ENCODE data around the gene ZNF14. TPM values are rescaled to one million over a fixed set of nuclear protein-coding genes. Genes with fewer than 3 reads are reported as not detected.
"Not testable (repeated sequence)": the region's sequence is repeated elsewhere in the genome, so short reads cannot be mapped to it uniquely, and the experiment has no call there.

The ZNF14 gene
- total RNA-seq, 2 donors from 2014 or later, result 4.6 to 4.7 TPM

DNA sequence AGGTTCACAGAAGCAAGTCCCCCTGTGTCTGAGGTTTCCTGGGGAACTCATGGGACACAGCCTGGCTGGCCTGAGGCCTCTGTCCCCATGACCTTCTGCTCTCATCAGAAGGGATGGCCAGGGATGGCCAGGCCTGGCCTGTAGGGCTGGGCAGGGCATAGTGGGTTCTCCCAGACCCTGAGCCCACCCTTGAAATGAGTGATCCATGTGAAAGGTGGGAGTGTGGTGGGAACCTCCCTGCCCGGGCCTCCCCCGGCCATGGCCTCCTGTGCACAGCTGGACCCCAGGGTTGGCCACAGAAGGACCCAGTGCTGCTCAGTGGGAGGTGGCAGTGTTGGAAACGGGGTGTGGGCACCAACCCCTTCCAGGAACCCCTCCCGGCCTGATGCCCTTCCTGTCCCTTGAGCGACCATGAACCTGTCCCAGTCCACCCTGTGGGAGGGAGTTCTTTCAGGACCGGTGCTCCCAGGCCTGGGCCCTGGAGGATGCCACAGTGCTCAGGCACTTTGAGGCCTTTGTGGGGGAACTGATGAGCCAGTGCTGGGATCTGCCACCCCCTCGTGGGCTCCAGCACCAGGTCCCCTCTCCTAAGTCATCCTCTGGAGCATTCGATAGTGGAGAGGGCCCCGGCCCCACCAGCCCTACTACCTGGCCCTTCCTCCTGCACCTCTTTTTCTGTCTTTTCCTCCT, 15.5 kb upstream of the ZNF14 start:
- DNase-seq (no peak), ATAC-seq (no peak)
- intact Hi-C loops (cut with DNase I), result no loop called here

DNA sequence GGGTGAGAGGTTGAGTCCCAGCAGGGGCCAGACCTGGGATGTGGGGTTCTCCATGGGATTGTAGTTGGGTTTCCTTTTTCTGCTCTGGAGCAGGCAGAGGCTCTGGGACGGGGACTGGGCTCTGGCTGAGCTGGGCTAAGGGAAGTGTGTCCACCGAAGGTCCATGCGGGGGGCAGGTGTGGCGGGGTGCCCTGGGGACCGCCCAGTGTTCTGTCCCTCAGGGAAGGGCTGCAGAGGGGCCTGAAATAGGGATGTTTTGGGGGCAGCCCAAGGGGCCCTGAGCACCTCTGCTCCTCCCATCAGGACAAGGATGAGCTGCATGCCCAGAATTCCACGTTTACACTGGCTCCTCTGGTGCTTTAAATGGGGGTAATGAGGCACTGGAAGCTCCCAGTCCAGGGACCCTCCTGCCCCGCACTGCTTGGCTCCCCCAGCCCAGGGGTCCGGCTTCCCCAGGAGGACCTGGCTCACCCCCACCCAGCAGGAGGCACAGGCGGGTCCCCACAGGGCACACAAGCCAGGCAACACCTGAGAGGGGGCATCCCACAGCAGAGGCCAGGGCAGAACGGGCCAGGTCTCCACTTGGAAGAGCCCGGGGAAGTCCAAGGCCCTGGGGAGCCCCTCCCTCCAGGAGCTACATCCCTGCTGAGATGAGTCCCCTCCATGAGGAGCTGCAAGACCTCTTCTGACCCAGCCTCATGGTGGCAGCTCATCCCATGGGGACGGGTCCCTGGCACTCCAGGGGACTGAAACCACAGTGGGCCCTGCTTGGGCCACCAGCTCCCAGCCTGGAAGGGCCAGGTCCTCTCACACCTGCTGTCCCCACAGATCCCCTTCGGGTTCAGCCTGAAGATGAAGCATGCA, 14.7 kb upstream of the ZNF14 start:
- intact Hi-C loops (cut with DNase I), result no loop called here
- DNase-seq (no peak), ATAC-seq (no peak)

DNA sequence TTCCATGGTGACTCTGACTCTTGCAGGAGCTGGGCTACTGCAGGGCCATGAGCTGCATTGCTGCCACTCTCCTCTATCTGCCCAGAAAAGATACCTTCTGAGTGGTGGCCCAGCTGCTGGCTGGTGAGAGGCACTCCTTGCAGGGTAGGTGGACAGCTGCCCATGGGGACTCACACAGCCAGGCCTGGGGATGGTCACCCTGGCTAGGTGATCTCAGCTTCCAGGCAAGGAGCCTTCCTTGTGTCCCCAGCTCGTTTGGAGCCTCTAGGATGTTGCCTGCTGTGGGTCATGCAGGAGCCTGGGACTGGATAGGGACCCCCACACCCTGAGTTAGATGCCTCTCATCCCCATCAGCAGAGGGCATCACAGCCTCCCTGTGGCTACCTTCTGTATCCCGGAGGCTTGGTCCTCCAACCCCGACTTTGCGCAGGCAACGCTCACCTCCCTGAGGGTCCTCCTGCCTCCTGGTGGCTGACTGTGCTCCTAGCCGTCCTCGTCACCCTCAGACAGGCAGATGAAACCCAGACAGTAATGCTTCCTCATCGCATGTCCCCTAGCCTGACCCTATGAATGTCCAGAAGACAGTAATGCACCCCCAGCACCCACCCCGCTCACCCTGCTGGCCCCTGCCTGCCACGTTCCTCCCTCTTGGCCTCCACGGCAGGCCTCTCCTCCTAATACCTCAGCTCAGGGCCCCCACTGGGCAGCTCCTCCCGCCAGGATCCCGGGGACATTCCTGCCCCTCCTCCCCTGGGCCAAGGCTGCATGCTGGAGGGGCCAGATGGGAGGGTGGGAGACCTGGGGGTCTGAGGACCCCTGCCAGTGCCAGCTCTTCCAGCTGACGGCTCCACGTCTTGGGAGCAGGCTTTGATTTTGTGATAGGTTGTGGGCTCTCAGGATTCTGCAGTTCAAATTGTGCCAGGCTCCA, 13.6 kb upstream of the ZNF14 start:
- intact Hi-C loops (cut with DNase I), result no loop called here
- ATAC-seq (no peak), DNase-seq (no peak)

DNA sequence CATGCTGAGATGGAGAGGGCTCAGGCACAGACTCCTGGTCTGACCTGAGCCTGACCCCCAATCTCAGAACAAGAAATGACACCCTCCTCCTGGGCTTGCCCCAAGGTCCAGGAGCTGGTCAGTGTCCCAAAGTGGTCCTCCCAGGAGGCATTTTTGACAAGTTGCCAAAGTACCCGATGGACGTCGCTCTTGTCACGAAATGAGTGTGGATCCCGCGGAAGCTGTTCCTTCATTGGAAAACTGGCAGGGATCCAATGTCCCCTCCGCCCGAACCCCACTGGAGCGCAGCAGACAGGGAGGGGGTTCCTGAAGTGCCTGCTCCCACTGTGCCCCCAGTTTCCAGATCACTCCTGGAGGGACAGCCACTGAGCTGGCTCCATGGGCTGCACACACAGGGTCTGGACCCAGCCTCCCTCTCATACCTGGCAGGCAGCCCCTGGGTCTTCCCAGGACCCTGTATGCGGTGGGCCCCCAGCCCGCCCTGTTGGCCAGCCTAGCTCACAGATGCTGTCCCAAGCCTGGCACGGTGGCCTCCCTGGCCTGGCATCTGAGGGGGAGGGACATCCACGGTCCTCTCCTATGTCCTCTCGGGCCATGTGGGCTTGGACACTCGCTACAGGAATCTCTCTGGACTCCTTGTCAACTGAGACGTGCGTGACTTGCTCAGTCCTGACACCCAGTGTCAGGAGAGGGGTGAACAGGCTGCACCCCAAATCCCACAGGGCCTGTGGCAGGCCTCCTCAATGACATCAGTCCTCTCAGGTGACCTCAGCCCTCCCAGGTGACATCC, 12.8 kb upstream of the ZNF14 start:
- DNase-seq, result no peak
- no peak for ATAC-seq
- intact Hi-C loops (cut with DNase I), result no loop called here

DNA sequence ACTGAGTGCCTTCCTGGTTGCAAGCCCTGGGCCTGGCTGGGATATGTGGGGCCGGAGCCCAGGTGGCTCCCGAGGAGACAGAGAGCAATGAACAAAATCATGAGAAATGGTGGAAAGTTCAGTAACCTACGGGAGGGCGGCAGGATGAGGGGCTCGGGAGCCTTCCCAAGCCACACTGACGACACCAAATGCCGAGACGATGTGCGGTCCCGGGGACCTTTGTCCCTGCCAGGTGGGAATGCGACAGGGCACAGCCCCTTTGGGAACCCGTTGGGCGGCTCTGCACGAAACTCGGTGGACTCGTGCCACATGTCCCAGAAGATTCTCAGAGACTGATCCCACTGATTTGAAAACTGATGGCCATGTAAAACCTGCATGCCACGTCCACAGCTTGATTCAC, 11.7 kb upstream of the ZNF14 start:
- ATAC-seq (no peak), DNase-seq (no peak)
- intact Hi-C loops (cut with DNase I), result no loop called here

DNA sequence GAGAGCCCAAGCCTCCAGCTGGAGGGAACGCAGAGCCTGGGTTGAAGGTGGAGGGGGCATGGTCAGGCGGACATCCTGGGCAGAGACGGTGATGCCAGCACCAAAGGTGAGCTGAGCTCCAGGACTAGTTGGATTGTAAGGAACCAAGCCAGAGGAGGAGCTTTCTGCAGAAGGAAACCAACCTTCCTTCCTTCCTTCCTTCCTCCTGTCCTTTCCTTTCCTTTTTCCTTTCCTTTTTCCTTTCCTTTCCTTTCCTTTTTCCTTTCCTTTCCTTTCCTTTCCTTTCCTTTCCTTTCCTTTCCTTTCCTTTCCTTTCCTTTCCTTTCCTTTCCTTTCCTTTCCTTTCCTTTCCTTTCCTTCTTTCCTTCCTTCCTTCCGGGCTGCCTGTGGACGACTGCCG, 11.0 kb upstream of the ZNF14 start:
- ATAC-seq; intact Hi-C loops (cut with DNase I): not testable (repeated sequence)

DNA sequence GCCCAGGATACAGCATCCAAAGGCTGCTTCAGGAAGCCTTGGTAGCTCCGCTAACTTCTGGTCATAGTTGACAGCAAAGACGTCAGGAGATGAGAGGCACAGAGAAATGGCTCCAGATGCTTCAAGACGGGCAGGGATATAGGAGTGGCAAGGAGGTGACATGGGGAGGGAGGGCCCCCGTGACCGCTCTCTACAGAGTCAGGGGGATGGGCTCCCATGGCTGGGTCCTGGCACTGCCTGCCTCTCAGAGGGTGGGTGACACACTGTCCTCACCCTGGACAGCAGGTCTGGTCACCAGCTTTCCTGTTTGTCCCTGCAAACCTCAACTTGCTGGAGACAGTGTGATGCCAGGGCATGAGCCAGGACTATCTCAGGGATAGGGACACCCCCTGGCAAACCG, 10.3 kb upstream of the ZNF14 start:
- DNase-seq (no peak), ATAC-seq (no peak)
- intact Hi-C loops (cut with DNase I), result no loop called here

More for the DNA sequence above, 11.0 kb upstream of the ZNF14 start:
- DNase-seq, result not testable (repeated sequence)

DNA sequence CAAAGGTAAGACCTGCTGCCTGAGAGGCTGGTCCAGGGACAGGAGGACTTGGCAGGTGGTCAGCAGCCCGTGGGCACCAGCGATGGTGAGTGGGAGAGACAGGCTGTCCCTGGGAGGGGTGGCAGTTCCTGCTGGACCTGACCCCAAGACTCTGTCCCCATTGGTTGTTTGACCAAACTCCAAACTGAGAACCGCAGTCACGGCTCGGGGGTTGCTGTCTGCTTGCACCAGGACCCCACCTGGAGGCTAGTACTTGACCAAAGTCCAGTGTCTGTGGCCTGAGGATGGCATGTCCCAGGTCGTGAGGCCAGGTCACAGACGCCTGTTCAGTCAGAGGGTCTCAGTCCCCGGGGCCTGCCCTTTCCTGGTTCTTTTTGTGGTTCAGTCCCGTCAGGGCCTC, 9.9 kb upstream of the ZNF14 start:
- ATAC-seq (no peak), DNase-seq (no peak)
- intact Hi-C loops (cut with DNase I), result no loop called here

DNA sequence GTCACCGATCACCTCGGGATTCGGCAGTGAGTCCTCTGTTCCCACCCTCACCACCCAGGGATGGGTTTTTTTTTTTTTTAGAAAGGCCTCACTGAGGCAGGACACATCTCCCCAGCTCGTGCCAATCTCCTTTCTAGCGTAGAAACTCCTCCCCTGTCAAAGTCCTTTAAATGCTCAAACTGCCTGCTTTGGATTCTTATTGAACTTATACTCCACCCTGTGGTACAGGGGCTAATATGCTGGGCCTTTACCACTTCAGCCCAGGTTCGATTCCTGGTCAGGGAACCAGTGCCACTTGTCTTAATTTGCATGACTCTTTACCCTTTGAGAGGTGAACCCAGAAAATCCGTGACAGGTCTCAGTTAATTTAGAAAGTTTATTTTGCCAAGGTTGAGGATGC, 8.3 kb upstream of the ZNF14 start:
- ATAC-seq (no peak), DNase-seq (no peak)
- intact Hi-C loops (cut with DNase I), result no loop called here

DNA sequence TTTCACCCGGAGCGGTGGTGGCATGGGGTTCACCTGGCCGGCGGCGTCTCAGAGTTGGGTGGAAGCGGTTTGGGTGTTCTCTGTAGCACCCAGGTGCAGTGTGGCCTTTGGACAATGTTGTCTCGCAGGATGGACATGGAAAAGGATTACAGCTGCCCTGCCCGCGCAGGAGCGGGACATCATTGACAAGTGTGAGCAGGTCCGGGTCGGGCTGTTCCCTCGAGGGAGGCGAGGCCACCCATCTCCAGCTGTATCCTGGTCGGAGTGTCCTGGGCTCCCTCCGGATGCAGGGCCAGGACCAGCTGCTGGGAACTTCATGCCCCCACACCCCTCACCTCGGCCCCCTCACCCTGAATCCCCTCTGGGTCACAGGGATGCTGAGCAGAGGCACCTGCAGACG, 7.8 kb upstream of the ZNF14 start:
- DNase-seq (no peak), ATAC-seq (no peak)
- intact Hi-C loops (cut with DNase I), result no loop called here

DNA sequence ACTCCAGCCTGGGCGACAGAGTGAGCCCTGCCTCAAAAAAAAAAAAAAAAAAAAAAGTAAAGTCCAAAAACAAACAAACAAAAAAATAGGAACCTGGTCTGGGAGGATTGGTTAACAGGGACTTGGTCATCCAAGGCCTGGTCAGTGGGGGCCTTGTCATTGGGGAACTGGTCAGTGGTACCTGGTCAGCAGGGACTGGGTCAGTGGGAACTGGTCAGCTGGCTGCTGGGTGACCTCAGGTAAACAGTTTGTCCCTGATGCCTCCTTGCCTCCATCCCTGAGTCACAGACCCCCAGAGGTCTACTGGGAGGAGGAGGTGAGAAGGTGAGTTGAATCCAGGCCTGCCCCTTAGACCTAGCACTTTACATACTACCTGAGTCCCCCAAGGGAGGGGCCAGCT, 5.7 kb upstream of the ZNF14 start:
- intact Hi-C loops (cut with DNase I), result no loop called here
- DNase-seq (no peak), ATAC-seq (no peak)

DNA sequence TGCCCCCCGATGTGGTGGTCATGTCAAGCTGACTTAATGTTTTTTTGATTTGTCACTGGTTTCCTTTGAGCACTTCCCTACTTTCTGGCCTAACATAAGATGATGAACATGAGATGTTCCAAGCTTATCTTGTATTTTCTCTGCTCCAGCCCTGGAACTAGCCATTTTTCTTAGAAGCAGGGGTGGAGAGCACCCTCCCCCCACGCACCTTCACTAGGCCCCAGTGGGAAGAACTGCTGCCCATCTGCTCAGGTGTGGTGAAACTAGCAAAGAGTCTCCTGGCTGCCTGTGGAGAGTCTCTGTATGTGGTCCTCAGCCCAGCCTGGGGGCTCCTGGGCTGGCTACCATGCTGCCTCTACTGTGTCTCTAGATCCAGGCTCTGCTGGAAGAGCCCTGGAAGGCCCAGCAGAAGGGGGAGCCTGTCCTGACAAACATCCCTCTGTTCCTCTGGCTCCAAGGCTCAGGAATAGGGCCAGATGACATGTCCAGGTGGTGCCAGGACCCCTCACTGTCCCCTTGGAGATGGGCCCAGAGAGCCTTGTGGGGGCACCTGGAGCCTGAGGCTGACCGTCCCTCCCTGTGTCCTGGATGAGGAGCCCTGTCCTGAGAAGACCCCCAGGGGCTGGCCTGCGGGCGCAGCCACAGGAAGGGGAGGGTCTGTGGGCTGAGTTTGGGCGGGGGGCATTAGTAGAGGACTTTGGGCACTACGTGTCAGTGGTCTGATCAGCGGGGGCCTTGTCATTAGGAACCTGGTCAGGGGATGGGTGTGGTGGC, 4.8 kb upstream of the ZNF14 start:
- intact Hi-C loops (cut with DNase I), result no loop called here

DNA sequence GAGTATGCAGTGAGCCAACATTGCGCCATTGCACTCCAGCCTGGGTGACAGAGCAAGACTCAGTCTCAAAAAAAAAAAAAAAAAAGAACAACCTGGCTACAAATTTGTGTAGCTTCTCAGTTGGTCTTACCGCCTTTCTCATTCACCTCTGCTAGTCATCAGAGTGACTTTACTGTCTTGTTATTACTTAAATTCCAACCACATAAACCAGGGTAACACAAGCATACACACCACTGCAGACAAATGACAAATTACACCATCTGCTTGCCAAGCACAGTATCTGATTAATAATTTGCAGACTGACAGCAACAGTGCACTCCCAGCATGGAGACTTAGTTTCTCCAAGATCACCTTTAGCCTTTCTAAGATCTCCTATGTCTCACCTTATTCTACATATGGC, 11.0 kb downstream of the ZNF14 start:
- DNase-seq (no peak), ATAC-seq (no peak)
- intact Hi-C loops (cut with DNase I), result no loop called here

More for the DNA sequence above, 4.8 kb upstream of the ZNF14 start:
- ATAC-seq (no peak), DNase-seq (no peak)

DNA sequence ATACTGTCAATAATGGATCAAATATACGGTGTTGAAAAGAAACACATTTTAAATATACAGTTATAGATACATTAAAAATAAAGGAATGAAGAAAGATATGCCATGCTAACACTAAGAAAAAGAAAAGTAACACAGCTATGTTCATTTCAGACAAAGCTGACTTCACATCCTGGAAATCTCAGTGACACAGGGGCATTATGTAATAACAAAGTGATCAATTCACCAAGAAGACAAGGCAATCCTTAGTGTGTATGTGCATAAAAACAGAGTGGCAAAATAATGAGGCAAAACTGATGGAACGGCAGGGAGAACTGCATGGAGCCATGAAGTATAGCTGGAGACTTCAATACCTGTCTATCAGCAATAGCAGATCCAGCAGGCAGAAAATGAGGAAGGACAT, 13.1 kb downstream of the ZNF14 start:
- DNase-seq (no peak), ATAC-seq (no peak)
- intact Hi-C loops (cut with DNase I), result no loop called here

DNA sequence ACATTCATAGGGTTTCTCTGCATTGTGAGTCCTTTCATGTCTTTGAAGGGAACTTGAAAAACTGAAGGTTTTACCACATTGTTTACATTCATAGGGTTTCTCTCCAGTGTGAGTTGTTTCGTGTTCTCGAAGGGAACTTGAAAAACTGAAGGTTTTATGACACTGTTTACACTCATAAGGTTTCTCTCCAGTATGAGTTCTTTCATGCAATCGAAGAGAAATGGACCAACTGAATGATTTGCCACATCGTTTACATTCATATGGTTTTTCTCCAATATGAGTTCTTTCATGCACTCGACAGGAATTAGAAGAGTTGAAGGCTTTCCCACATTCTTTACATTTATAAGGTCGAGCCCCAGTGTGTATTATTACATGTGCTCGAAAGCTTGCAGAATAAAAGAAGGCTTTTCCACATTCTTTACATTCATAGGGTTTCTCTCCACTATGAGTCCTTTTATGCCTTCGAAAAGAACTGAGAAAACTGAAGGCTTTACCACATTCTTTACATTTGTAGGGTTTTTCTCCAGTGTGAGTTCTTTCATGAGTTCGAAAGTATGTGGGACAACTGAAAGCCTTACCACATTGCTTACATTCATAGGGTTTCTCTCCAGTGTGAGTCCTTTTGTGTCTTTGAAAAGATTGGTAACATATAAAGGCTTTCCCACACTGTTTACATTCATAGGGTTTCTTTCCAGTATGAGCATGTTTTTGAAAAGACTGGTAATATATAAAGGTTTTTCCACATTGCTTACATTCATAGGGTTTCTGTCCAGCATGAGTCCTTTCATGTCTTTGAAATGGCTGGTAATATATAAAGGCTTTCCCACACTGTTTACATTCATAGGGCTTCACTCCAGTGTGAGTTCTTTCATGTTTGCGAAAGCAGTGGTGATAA, 20.7 kb downstream of the ZNF14 start:
- no peak for DNase-seq
- intact Hi-C loops (cut with DNase I), result no loop called here
- ATAC-seq, result no peak

DNA sequence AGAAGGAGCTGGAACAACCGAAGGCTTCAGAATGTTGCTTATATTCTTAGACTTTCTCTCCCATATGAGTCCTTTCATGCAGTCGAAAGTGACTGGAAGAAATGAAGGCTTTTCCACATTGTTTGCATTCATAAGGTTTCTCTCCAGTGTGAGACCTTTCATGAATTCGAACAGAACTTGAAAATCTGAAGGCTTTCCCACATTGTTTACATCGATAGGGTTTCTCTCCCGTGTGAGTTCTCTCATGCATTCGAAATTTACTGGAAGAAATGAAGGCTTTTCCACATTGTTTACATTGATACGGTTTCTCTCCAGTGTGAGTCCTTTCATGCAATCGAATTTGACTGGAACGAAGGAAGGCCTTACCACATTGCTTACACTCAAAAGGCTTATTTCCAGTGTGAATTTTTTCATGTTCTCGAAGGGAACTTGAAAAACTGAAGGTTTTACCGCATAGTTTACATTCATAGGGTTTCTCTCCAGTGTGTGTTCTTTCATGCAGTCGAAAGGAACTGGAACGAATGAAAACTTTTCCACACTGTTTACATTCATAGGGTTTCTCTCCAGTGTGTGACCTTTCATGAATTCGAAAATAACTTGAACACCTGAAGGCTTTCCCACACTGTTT, 21.5 kb downstream of the ZNF14 start:
- intact Hi-C loops (cut with DNase I), result no loop called here
- DNase-seq, result no peak
- no peak for ATAC-seq

DNA sequence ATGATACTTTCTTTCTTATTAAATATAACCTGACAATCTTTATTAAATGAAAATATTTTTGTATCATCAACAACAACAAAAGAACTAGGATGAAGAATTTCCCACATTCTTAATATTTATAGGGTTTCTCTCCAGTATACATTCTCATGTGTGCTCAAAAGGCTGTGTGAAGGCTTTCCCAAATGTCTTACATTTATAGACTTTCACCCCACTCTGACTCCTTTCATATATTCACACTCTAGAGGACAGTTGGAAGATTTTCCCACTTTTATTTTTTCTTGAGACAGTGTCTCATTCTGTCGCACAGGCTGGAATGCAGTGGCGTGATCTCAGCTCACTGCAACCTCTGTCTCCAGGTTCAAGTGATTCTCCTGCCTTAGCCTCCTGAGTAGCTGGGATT, 22.4 kb downstream of the ZNF14 start:
- ATAC-seq (no peak), DNase-seq (no peak)
- intact Hi-C loops (cut with DNase I), result no loop called here

All from left cardiac atrium (tissue), 4 donors.